GM21447 (cell line): ENCODE data around the gene FUT7.
"Not testable (repeated sequence)": the region's sequence is repeated elsewhere in the genome, so short reads cannot be mapped to it uniquely, and the experiment has no call there.

ENCODE experiments used
- ATAC-seq: cut with Tn5 transposase; IDR thresholded peaks from one replicate; pipeline ENCODE4 v1.9.1; 2021; ENCODE audit not compliant: unreplicated experiment

Gene FUT7

GRCh38 chr9:137006116-137007003, 25.5 kb downstream of the FUT7 start:
- ATAC-seq = no peak

GRCh38 chr9:137004285-137004684, 27.6 kb downstream of the FUT7 start:
- ATAC-seq = not testable (repeated sequence)

- no peak for ATAC-seq
These were observed 29.2 kb downstream of the FUT7 start for GRCh38 chr9:137002646-137003041.

GRCh38 chr9:137001857-137002645, 29.8 kb downstream of the FUT7 start:
- no peak for ATAC-seq

- ATAC-seq = no peak
These were observed 31.5 kb downstream of the FUT7 start for GRCh38 chr9:137000177-137000930.

- no peak for ATAC-seq
These were observed 34.1 kb downstream of the FUT7 start for GRCh38 chr9:136997830-136998234.

- ATAC-seq = no peak
These were observed 34.5 kb downstream of the FUT7 start for GRCh38 chr9:136997371-136997770.

GRCh38 chr9:136996361-136997292, 35.3 kb downstream of the FUT7 start, which contains the start of gene CLIC3:
Gene CLIC3, minus strand, starts transcription at chr9:136996568. Its CDS starts 25 bp downstream, at chr9:136996543.
- ATAC-seq = no peak

GRCh38 chr9:136995772-136996311, 36.0 kb downstream of the FUT7 start:
- no peak for ATAC-seq

- ATAC-seq = no peak
These were observed 36.5 kb downstream of the FUT7 start for GRCh38 chr9:136995362-136995761.

- ATAC-seq = no peak
These were observed 37.0 kb downstream of the FUT7 start for GRCh38 chr9:136994888-136995230.

GRCh38 chr9:136994180-136994887, 37.6 kb downstream of the FUT7 start:
- no peak for ATAC-seq

- no peak for ATAC-seq
These were observed 39.0 kb downstream of the FUT7 start for GRCh38 chr9:136992819-136993369.

- peak; percentile 67 for ATAC-seq
These were observed 39.7 kb downstream of the FUT7 start, which contains the start of gene PAXX for GRCh38 chr9:136991993-136992818. Gene PAXX, plus strand, starts transcription at chr9:136992422. Its CDS starts 22 bp downstream, at chr9:136992444.

- ATAC-seq = no peak
These were observed 41.5 kb downstream of the FUT7 start for GRCh38 chr9:136990242-136990911.

GRCh38 chr9:136988872-136989271, 43.0 kb downstream of the FUT7 start:
- no peak for ATAC-seq

- ATAC-seq = no peak
These were observed 46.0 kb downstream of the FUT7 start for GRCh38 chr9:136985853-136986252.
